Stimulated activated CD8-positive, alpha-beta memory T cell treated with anti-CD3 and anti-CD28 coated beads, Interleukin-12 subunit alpha, Interleukin-12 subunit beta, amount 100 ng/mL, for 24 hours (primary cell): ENCODE data around the gene SSR4.

Experiments
- DNase-seq: peaks from one replicate; pipeline ENCODE4 v3.0.0-alpha.2; 2020; ENCODE audit errors: extremely low read depth

Gene SSR4

DNA sequence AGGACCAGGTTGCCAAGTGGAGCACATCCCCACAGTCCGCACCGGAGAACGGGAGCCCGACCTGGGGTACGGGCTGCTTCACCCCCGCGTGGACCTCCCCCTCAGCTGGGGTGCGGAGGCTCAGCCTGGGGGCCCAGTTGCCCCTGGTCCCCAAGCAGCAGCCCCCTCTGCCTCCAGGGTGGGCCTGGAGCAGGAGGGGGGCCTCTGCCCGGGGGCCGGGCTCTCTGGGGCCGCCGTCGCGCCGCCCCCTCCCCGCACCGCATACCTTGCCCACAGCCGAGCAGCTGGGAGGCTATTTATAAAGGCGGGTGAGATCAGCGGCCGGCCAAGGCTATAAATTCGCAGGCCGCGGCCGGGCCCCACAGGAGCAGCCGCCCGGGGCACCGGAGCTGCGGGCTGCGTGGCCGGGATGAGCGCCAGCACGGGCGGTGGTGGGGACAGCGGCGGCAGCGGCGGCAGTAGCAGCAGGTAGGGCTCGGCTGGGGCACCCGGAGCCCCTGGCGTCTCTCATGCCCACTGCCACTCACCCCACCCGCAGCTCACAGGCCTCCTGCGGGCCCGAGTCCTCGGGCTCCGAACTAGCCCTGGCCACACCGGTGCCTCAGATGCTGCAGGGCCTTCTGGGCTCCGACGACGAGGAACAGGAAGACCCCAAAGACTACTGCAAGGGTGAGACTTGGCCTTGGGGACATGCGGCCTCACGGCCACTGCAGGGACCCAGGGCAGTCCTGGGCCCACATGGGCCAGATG lies 13.6 kb upstream of the SSR4 start, which contains the start of gene SRPK3:
Gene SRPK3 (plus strand): TSS at position 364 of the 750 bp plus-strand sequence. CDS start 46 bp downstream, at position 410.
- no peak for DNase-seq

DNA sequence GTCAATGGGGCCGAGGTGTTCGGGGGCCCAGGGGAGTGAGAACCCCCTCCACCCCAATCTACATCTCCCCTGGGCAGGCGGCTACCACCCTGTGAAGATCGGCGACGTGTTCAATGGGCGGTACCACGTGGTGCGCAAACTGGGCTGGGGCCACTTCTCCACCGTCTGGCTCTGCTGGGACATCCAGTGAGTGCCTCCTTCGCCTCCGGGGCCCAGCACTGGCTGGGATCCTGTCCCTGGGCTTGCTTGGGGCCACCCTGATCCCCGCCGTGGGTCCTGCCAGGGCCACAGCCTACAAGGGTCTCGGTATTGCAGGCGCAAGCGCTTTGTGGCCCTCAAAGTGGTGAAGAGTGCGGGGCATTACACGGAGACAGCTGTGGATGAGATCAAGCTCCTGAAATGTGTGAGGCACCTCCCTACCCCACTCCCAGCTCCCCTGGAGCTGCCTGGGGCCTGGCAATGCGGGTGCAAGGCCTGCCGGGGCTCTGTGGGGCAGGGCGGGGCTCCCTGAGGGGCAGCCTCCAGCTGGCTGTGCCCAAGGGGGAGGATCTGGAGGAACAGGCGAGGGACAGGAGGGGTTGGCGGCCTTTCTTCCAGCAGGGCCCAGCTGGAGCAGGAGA lies 12.9 kb upstream of the SSR4 start:
- DNase-seq, result no peak

DNA sequence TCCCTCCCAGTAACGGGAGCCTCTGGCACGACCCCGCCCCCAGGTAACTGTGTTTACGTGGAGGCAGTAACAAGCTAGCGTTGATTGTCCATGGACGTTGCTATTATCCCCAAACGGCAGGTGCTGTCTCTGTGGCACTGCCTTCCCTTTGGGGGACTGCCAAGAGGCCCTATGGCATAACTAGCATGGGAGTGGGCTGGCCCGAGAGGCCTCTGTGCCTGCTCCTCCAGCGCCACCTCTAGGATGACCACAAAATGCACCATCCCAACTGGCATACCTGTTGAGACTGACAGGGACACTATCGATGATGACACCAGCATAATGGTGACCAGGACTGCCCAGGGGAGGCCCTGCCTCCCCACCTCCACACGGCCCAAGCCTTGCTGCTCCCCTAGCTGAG lies 12.2 kb upstream of the SSR4 start:
- no peak for DNase-seq

DNA sequence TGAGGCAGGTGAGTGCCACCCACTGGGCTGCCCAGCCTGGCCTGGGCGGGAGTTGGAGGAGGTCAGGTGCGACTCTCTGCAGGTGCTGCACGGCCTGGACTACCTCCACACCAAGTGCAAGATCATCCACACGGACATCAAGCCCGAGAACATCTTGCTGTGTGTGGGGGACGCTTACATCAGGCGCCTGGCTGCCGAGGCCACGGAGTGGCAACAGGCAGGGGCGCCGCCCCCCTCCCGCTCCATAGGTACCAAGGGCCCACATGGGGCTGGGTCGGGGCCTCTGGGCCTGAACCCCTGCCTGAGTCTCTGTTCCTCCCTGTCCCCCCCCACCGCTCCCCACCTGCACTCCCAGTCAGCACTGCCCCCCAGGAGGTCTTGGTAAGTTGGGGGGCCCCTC lies 11.6 kb upstream of the SSR4 start:
- no peak for DNase-seq

DNA sequence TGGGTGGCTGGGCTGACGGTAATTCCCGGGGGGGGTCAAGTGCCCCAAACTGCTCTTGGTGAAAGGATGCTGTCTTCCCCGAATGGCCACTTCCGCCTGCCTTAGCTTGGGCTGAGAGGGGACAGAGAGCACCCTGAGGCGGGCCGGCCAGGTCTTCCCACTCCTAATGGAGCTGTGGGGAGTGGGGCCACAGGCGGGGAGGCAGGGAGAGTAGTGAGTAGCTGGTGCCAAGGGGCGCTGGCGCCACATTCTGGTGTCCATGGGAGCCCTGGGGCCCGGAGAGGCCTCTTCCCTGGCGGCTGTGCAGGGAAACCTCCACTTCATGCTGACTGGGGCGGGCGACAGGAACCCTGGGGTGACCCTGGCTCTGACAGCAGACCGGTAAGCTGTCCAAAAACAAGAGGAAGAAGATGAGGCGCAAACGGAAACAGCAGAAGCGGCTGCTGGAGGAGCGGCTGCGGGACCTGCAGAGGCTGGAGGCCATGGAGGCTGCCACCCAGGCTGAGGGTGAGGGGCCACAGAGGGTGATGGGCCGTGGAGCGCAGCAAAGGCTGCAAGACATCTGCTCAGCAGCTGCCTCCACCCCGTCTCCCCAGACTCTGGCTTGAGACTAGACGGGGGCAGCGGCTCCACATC lies 11.0 kb upstream of the SSR4 start:
- no peak for DNase-seq

DNA sequence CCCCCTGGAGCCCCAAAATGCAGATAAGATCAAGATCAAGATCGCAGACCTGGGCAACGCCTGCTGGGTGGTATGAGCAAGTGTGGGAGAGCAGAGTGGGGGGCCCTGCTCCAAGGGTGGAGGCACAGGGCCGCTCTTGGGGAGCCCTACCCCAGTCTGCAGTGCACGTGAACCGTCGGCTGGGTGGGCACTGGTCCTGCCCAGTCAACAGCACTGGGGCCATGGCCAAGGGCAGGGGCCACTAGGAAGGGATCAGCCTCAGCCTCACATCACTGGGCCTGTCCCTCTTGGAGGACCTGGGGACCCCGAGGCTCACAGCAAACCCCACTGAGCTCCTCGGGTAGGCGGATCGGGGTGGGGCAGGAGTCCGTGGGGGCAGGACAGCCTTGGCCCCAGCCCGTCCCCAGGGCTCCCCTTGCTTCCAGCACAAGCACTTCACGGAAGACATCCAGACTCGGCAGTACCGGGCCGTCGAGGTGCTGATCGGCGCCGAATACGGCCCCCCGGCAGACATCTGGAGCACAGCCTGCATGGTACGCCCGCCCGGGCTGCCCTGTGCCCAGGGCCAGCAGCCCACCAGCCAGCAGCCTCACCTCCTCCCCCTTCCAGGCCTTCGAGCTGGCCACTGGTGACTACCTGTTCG lies 10.0 kb upstream of the SSR4 start:
- no peak for DNase-seq

DNA sequence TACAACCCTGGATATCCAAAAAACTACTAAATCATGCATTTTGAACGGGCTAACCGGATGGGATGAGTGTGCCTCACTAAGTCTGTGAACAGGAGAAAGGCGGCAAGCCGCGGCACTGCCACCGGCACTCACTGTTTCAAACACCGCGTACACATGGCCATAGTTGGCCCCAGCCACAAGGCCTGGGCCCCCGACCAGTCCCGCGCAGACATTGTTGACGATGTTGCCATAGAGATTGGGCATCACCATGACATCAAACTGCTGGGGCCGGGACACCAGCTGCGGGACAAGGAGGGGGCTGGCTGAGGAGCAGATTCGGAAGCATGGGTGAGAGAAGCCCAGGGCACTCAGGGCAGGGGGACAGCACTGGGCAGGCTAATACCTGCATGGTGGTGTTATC lies 7.8 kb upstream of the SSR4 start:
- no peak for DNase-seq

DNA sequence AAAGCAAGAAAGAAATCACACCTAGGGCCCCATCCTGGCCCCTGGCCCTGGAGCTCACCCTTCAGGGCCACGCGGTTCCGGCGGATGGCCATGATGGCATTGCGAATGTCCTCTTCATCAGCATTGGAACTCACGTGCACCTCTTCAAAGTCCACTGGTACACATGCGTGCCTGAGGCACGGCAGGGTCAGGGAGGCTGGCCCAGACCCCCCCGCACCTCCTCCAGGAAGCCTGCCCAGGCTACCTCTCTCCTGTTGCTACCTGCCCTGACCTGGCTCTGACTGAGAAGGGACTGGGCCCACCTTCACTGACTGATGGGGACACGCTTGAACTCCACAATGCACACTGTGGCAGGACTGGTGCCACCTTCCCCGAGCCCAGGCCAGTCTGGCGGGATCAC lies 4.8 kb upstream of the SSR4 start:
- DNase-seq, result no peak

DNA sequence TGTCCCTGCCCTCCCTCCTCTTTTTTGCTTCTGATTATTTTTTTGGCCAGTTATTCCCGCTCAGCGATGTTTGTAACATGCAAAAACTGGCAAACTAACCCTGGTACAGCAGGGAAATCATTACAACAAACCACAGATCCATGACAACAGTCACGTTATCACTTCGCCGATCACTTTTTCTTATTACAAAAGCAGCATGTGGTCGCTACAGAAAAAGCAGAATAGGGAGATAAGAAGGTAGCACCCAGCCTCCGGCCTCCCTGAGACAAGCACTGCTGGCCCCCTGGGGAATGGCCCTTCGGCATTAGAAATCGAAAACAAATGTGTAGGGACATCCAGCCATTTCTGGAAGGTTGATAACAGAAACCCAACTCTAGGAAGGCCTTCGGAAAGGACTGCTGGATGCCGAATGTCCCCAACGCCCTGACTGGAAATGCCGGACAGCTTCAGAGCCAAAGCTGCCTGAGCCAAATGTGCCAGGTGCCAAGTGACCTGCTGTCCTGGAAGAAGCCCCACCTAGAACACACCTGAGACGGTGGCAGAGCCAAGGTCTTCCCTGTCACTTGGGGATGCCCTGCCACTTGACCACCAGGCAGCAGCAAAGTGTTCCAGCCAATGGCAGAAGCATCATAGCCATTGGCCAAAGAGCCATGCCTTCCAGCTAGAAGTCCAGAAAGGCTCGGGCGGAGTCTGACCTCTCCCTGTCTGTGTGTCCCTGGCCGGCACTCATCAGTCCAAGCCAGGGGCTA lies 3.2 kb upstream of the SSR4 start:
- no peak for DNase-seq

DNA sequence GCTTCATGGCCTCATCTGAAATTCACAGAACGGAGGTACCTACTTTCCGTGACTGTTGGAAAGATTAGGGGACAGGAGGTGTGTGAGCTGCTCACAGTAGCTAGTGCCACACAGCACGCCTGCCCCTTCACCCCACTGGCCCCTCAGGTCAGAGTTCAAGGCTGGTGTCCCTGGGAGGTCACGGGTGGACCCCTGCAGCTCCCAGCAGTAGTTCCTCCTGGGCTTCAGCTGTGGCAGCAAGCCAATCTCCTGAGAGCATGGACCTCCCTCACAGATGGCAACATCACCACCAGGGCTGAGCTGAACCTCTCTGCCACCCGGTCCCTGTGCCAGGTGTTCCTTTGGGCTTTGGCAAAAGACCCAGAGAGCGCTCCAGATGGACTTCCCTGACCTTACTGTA lies 2.1 kb upstream of the SSR4 start:
- no peak for DNase-seq

DNA sequence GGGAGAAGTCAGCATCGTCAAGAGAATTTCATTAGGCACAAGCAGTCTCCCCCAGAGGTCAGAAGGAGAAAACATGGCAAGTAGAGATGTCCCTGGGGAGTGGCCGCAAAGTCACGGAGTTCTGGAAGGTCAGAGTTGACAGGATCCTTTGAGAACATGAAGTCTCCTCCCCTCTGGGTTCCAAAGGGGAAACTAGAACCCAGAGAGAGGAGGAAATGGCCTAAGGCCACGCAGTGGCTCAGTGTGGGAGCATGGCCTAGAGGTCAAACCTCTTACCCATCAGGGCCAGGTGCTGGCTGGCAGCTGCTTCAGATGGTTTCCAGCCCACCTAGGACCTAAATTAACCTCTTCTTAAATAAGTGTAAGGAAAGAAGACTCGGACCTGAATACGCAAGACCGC lies 1.2 kb upstream of the SSR4 start:
- DNase-seq, result no peak

DNA sequence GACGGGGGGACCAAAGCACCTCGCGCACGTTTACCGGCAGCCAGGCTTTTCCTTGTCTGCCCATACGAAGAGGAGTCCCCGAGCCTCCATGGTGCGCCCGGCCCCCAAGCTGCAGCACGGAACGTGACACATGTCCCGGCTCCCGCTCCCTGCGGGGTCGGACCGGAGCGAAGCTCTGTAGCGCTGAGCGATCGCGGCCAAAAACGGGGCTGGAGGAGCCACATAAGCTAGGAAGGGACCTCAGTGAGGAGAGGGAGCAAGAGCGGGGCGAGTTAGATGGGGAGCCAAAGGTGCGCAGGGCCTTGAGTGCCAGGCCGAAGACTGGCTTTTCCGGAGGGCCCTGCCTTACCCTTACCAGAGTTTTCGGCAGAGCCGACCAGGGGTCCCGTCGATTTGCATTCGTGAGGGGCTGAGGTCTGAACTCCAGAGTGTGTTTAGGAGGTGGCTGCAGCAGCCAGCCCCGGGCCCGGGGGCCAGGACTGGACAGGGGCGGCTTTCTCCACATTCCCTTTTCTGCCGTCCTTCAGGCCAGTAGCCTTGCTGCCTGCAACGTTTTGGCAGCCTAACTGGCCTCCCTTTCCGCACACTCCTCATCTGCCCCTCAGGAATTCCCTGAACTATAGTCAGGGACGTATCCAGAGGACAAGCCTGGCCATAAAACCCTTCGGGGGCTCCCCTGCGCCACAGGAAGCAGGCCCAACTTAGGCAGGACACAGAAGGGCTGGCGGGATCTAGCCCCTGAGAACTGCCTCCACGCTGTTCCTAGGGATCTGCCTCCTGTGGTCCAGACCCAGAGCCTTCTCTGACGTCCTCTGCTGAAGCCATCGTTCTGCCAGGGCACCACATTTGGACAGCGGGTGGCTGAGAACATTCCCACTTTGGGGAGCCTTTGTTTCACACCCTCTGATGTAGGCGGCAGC lies 689 bp downstream of the SSR4 start:
- no peak for DNase-seq

DNA sequence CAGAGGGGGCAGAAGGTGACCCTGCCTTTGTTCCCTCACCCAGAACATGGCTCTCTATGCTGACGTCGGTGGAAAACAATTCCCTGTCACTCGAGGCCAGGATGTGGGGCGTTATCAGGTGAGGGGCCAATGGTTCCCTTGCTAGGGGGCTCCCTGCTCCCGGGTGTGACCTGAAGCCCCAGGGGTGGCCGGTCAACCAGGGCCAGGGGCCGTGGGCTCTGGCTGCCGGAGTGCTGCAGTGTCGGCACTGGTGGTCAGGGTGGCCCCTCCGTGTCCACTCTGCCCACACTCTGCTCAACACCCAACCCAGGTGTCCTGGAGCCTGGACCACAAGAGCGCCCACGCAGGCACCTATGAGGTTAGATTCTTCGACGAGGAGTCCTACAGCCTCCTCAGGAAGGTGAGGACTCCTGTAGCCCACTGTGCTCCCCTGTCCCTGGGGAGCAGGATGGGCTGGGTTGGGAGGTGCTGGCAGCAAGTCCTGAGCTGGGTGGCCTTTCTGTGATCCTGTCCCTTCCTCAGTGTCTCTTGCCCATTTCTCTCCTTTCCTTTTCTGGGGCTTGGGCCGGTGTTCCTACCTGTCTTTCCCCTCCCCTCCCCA lies 3.0 kb downstream of the SSR4 start:
- no peak for DNase-seq

DNA sequence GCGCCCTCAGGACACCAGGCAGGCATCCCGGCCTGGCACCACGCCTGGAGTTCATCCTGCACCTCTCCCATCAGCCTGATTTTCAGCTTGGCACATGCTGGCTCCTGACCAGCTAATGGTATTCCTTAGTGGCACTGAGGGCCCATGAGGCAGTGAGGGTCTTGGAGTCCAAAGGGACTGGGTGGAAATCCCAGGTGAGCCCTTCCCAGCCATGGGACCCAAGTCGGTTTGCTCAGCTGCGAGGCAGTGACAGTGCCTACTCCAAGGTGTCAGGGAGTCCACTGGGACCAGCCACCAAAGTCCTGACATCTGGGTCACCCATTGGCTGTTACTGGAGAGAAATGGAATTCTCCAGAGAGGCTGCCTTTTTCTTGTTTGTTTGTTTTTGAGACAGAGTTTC lies 4.9 kb downstream of the SSR4 start:
- DNase-seq, result no peak

DNA sequence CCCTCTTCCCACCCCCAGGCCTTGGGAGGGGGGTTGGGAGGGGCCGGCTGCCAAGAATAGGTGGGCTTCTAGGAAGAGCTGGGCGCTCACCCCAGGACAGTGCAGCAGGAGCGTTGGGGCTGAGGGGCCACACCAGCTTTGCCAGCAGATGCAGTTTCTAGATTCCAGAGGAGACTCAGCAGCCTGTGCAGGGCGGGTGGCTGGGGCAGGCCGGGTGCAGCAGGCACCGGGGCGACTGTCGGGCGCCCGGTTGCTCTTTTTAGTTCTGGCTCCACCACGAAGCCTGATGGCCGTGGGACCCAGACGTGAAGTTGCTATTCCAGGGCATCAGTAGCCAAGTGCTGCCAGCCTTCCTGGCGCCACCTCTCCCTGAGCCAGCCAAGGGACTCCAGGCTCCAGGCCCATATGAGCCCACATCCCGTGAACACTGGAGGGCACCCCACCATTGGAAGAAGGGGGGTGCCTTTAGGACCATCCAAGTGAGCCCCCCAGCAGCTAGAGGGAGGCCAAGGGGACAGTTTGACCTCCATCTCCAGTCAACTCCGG lies 5.8 kb downstream of the SSR4 start:
- DNase-seq, result no peak

DNA sequence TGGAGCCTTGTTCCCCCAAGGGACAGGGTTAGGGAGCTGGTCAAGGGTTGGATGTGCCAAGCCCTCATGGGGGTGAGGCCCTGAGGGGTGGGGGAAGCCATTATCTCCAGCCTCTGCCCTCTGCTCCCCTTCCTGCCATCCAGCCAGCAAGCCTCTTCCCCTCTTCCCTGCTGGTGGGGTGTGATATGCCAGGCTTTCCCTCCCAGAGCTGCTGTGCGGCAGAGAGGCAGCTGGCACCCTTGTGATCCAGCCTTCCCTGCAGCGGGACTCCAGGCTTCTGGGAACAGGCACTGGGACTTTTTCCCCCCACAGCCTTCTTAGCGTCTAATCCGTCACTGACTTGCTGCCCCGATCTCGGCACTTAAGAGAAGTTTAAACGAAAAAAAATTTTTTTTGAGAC lies 6.3 kb downstream of the SSR4 start:
- DNase-seq, result no peak

DNA sequence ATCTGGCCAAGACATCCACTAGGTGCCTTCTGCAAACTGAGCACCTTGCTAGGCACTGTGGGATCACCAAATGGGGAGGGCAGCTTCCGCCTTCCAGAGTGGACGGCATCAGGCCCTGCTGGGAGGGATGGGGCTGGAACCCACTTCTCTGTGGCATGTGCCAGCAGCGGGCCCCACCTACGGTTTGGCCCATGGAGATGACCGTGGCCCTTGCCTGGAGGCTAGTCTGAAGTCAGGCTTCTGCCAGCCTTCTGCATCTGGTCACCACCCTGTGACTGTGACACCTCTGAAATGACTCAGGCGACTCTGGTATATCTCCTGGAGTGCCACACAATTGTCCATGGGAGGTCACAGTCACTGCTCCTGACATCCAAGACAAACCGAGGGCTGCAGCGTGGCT lies 7.2 kb downstream of the SSR4 start:
- DNase-seq, result no peak

DNA sequence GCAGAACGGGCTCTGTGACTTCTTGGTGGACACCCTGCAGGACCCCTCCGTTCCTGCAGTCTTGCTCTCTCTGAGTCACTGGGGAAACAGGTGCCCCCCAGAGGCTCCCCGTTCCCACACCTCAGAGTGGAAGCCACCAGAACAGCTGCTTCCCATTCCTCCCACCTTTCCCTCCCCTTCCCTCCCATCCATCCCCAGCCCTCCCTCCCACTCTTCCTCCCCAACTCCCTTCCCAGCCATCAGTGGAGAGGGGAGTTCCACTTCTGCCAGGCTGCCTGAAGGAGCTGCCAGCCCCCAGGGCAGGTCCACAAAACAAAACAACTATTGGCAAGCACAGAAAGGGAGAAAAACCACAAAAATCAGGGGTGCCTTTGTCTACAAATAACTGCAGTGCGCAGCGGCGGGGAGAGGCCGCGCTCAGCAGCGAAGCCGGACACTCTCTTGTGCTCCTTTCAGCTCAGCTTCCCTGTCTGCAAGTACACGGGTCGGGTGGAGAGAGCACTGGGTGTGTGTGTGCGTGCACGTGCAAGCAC lies 8.1 kb downstream of the SSR4 start:
- DNase-seq, result no peak

DNA sequence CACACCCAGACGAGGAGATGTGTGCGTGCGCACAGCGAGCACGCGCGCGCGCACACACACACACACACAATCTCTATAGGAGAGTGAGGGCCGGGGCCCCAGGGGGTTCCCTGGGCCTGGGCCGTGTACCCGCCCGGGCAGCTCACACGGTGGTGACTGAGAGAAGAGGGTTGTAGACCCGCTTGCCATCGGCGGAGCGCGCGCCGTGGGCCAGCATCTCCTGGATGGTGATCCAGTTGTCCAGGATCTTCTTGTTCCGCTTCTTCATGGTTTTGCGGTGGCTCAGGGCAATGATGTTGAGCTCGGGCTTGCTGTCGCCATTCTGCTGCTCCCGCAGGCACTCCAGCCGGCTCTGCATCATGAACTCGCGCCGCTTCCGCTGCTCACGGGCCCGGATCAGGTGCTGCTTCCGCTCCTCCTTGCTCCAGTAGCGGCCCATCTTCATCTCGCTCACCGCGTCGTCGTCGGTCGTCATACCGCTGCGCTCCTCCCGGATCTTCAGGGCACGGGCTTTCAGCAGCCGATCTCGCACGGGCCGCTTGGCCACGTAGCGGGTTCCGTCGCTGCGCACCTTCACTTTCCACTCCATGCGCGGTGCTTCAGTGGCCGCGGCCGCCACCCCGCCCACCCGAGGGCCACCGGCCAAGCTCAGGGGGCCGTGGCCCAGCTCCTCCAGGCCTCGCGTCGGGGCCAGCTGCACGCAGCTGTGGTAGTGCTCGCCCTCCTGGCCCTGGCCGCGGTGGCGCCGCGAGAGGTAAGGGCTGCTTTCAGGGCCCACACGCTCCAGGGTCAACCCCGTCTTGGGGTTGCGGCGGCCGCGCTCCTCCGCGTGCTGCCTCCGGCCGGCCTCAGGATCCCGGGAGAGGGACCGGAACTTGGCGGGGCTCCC lies 9.0 kb downstream of the SSR4 start:
- DNase-seq, result no peak
